DMS153 treated with DMSO at 0.1 percent for 48 hours (cell line): ENCODE results near the gene FAM174B.
A peak's percentile ranks its signal among the peaks of the same experiment; 100 is the strongest.

Source experiments
- DNase-seq: peaks from one replicate; lab custom pipeline; 2025; ENCODE audit not compliant: unreplicated experiment; lab: John Stamatoyannopoulos, UW

FAM174B gene

DNA sequence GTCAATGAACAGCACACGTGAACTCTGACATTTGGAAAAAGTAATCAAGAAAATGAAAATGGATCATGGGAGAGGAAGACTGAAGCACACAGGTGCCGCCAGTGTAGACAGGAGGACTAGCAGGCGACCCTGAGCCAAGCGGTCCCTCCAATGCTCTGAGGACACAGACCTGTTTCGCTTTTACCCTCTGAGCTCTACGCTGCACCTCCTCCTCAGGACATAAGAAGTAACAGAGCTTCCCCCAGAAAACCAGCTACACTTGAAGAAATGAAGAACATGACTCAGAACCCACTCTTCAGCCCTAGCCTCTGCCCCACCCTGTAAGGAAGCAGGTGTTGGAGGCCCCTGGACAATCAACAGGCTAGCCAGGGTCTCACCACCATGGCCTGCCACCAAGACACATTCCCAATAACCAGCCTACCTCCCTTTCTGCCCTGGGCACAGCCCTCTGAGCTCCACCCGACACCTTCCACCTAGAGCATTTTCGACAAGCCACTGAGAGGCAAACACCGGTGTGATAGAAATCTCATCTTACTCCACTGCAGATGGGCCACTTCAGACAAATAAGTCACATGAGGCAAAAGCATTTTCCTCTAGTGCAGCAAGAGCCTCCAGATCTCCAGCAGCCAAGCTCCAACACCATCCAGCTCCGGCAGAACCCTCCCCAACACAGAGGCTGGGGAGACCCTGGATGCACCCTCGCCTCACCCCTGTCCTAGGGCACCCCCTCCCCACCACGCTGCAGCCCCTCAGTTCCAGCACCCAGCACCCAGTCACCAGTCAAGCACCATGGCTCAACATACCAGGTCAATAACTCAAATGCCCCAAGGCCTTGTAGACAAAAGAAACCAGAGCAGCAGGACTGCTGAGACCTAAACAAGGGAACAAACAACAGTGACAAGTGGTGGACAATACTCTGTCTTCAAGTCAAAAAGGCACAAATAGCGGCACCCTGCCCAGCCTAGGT is 11.4 kb downstream of the FAM174B start:
- no peak for DNase-seq

DNA sequence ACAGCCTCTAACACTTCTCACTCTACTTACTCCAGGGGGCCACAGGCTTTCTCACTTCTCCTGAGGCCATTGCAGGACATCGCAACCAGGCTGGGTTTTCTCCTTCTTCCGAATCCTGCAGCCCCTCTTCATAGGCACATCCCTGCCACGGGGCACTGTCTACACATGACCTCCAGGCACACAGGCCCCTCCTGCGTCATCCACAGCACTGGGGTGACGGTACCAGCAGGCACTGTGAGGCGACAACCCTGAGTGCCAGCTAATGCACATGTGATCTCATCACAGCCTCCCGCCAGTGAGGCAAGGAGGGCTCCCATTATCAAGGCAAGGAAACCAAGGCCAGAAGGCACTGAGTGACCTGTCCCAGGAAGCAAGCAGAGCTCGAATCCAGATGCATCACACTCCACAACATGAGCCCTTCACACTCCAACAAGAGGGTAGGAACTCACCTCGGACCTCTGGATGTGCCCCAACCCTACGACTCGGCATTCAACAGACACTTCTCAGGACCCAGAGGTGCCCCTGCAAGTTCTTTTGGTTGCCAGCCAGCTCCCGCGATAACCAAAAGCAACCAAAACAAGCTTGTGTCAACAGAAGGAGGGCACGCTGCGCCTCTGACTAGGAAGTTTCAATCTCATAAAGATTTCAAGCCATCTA is 16.7 kb downstream of the FAM174B start:
- no peak for DNase-seq

DNA sequence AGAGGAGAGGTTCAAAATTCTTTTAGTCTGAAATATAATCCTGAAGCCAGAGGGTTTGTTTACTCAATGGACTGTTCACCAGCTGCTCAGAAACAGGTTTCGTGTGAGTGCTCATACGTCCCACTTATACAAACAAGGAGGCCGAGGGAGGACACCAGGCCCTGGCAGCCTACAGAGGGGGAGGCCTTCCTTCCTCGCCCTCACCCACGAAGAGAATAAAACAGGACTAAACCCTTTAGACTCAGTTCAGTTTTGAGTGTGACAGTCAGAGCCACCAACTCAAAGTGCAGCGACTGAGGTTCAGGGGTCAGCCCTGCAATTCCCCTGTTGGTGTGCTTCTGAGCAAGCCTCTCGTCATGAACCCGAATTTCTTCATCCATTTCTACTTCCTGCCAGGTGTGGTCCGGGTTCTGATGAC is 17.3 kb downstream of the FAM174B start:
- DNase-seq: peak; percentile 73

DNA sequence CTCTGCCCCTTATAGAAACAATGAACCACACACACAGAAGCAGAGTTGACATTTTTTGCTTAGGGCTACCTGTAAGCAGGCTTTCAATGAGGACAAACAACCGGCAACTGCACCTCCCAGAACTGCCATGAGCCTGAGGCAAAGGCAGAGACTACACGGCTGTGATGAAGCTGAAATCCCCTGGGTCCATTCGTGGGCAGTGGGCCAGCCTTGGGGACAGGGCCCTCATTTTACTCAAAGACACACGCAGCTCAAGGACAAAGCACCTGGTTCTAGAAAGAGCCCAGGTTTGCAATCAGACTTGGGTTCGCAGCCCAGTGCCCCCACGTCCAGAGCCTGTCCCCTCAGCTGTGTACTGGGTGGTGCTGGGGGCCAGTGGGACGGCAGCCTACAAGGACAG is 17.9 kb downstream of the FAM174B start:
- peak; percentile 10 for DNase-seq

DNA sequence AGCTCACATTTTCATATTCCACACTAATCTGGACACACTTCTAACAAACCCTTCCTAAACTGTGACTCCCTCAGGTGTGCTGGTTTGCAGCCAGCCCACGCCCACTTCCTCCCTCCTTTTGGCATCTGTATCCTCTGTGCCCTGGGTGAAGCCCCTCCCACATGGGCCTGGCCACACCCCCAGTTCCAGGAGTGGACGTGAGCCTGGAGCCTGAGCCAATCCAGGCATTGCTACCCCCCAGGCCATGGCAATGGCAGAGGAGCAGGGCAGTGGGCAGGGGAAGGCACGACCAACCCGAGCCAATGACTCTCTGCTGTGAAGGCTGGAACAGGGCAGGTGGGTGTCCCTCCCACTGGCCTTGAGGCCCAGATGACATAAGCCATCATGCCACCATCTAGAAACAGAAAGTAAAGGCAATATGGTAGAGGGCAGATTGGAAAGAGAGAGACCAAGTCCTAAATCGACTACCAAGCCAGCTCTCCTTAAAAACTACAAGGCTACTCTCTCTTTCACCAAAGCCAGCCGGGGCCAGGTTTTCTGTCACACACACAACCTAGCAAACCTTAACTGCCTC is 18.6 kb downstream of the FAM174B start:
- DNase-seq: peak; percentile 50

DNA sequence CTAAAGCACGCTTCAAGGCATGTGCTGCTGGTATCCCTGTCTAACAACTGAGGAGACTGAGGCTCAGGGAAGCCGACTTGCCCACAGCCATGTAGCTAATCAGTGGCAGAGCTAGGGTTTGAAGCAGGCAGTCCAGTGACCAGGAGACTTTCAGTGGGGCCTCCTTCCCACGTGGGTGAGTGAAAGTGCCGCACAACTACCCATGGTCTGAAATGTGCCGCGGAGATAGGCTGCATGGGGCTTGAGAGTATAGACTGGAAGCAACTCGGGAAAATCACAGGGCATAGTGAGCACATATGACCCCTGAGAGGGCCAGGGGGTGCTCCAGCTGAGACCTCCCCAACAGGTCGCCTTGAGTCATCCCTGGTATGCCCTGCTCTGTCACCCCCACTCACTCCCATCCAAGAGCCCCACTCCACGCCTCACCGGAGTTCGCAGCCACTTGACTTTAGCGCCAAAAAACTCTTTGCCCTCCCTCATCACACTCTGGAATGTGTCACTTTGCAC is 19.1 kb downstream of the FAM174B start:
- DNase-seq: no peak

DNA sequence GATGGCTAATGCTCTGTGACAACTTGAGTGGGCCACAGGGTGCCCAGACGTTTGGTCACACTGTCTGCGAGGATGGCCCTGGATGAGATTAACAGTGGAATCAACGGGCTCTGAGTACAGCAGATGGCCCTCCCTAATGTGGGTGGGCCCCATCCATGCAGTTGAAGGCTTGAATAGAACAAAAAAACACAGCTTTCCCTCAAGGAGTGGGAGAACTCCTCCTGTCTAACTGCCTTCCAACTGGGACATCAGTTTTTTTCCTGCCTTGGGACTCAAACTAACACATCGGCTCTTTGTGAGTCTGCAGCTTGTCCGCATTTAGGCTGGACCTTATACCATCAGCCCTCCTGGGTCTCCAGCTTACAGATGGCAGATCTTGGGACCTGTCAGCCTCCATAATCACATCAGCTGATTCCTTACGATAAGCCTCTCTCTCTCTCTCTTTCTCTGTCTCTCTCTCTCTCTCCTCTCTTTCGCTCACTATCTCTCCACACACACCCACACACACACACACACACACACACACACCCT is 20.8 kb downstream of the FAM174B start:
- DNase-seq: no peak

DNA sequence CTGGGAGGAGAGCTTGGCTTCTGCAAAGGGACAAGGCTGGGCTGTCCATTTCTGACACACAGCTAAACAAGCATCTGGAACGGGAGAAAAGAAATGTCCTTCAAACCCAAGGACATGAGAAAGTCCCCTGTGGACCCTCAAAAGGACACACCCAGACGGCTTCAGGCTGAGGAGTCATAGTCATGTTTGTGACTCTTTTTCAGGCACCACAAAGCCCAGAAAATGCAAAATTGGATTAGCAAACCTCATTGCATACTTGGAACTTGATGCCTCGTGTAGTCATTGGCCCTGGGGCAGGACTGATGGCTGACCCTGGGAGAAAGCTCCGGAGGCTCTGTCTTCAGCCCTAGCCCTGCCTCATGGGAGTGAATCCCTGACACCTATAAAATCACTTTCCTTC is 21.5 kb downstream of the FAM174B start:
- no peak for DNase-seq

DNA sequence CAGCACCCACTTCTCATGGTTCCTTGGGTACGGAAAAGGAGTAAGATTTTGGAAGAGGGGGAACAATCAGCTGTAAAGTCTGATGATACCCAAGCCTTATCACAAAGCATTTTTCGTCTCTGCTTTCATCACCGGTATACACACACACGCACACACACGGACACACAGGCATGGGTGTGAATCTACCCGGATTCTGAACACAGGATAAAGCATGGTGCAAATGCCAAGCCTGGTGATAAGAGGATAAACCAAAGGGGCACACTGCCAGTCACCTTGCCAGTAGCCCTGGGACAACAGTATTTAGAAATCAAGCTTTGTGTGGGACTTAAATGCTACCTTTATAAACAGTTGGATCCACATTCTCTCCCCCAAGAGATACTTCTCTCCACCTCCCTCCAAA is 22.2 kb downstream of the FAM174B start:
- no peak for DNase-seq

DNA sequence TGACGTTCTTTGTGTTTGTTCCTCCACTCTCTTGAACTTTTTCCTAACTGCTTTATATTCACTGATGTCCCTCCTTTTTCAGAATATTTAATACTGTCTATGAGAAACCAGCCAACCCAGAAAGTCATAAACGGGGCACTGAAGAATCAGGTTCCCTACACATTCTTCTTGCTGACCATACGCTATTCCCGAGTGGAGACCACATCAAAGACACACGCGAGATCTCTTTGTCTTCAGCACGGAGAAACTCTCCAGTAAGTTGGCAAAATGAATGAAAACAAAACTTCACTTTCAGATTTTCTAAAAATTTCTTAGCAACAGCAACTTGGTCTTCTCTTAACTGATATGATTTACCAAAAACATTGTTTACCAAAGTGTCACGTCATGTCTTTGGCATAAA is 22.6 kb downstream of the FAM174B start:
- DNase-seq: no peak

DNA sequence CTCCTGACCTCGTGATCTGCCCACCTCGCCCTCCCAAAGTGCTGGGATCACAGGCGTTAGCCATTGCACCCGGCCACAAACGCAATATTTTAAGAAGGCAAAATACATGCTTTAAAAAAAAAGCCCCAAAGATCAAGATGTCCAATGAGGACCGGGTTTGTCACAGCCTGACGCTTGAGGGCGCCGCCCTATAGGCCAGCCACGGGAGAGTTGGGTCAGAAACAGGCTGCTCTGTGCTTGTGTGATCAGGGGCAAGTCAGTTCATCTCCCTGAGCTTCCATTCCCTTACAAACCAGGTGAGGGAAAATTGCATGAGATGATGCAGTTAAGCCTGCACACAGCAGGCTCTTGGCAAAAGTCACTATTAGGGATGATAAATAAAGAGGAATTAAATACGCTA is 23.9 kb downstream of the FAM174B start:
- no peak for DNase-seq

DNA sequence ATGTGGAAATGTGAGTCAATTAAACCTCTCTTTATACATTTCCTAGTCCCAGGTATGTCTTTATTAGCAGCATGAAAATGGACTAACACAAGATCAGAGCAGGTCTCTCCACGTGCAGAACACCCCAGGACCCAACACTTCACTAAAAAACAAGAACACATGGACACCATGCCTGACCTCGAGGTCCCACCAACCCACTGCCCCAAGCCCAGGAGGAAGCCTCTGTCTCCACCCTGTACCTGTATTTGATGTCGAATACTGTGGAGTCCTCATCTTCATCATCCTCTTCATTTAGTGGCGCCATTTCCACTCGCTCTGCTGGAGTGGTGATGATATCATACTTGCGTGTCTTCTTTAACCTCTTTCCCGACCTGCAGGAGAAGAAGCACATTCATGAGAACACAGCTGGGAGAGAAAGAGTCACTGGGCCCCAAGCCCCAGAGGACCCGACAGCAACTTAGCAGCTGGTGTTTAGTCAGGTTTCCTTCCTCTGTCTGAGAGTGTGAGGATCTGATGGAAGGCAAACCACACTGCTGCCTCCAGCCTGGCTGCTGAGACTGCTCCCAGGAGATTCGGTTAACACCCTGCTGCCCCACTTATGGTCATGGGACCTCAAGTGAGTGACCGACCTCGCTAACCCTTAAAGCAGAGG is 25.5 kb downstream of the FAM174B start:
- no peak for DNase-seq

DNA sequence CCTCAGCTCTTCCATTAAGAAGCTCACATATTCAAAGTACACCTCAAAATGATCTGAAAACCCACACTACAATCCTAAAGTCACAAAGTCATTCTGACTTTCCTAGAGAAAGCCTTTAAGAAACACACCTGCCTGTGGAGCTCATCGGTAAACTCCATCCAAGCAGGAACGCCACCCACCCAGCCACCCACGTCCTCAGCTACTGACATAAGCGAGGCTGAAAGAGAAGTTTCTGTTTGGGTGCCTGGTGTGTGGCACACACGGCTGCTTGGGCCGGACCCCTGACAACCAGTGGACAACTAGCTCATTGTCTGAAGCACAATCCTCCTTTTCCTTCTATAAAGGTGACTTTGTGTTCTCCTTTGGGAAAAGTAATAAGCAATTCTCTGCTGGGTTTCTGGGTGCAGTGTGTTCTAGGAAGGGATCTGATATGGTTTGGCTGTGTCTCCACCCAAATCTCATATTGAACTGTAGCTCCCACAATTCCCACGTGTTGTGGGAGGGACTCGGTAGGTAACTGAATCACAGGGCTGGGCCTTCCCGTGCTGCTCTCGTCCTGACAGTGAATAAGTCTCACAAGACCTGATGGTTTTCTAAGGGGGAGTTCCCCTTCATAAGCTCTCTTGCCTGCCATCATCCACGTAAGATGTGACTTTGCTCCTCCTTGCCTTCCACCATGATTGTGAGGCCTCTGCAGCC is 26.1 kb downstream of the FAM174B start:
- no peak for DNase-seq

DNA sequence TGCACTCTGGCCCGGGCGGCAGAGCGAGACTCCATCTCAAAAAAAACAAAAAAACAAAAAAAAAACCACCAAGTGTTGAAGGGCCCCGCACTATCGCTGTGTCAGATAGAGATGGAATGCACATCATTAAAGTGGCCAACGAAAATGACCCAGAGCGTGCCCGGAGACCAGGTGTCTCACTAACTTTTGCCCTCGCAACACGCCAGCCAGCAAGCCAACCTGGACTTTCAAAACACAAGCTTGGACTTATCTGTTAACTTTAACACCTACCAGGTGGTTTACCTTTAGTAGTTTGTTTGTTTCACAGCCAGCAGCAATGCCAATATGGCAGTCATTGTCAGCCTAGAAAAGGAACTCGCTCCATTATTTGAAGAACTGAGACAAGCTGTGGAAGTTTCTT is 28.6 kb downstream of the FAM174B start:
- DNase-seq: no peak

DNA sequence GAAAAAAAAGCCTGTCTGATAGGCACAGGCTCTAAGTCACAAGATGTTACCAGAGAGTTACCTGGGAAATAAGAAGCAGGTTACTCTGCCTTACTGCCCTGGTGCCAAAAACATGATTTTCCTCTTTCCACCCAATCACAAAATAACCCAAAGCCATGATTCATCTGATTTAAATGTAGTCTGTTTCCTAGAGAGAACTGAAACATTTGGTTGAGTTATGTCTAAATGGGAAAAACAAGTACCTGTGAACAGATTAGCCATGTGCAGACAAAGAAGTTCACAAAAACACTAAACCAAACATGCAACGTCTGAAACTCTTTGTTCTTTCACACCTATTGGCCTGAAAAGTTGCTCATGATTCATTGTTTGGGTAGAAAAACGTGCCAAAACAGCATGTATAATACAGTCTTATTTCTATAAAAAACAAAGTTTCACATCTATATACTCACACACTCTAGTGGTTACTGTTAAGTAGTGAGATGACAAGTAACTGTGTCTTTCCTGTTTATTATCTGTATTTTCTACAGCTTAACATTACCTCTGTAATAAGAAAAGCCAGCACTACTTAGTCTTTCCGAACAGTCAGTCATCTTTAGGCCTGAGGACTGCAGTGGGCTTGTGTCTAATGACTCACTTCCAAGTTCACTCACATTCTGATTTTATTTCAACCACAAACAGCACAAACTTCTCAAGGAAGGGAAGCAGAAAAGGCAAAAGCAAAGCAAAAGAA is 30.2 kb downstream of the FAM174B start:
- DNase-seq: no peak

DNA sequence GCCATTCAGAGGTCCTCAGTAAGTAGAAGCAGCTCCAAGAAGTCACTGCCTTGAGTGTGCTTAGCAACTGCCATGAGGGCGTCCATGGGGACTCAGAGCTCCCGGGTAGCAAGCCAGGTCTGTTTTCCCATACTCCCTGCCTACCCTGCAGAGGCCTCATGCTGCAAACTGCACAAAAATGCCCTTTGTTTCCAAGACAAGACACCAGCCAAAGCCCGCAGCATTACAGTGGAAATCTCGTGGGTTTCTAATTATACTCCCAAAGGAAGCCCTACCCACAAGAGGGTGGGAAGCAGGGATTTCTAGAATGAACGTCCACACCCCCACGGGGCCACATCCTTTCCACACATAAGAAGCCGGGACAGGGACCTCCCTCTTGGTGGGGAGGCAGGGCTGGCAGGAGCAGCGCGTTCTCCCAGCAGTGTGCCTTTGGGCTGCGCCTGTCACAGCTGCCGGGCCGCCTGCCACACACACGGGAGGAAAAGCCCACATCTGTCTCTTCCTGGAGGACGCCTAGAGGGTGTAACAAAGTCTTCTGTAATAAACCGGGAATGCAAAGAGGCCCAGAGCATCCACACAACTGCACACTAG is 31.1 kb downstream of the FAM174B start:
- no peak for DNase-seq

DNA sequence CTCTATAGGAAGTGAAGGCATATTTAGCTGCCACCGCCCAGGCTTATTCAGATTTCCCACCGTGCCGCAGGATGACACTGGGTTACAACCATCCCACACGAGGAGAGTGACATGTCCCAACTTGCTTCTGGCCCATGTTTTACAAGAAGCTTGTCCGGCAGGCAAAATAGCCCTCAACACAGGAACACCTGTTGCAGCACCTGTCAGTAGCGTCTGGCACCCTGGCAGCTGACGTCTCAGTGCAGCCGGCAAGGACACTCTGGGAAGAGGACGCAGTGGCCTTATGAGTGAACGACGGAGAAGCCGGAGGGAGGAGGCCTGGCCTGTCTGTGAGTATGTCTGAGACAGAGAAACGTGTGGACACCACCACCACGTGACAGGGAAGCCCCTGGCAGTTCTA is 32.1 kb downstream of the FAM174B start:
- peak; percentile 23 for DNase-seq

DNA sequence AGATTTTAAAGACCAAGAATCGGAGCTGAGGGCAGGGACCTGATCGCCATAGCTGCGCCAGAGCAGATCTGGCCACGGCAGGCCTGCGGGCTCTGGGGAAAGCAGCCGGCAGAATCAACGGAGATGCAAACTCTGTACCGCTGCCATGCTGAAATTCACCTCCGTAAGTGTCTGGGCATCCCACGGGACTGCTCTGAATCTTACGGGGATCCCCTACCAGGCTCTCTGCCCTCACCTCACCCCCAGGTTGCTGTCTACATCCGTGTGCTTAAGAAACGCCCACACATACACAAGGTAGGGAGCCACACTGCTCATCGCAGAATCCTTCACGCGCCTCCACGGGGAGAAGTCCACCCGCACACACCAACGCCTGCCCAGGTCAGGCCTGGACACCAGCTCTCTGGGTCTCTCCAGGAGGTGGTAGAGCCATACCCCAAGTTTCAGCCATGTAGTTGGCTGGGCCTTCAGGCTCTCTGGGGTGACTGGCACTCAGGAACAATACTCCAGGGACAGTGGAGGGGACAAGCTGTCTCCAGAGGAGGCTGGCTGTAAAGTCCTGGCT is 33.5 kb downstream of the FAM174B start:
- DNase-seq: no peak

DNA sequence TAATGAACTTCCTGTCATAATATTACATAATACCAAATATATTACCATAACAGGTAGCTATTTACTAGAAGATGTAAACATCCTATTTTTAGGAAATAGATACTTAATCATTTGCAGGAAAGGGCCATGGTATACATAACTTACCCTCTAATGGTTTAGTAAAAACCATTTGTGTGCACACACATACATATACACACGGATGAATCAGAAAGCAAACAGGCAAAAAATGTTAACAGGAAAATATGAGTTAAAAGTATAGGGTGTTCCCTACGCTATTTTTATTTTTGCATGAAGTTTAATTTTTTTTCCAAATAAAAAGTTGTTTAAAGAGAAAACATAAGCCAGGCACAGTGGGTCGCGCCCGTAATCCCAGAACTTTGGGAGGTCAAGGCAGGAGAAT is 34.6 kb downstream of the FAM174B start:
- no peak for DNase-seq
